ENCODE results near the gene CAPN11. TPM values are rescaled to one million over a fixed set of nuclear protein-coding genes. Genes with fewer than 3 reads are reported as not detected.

The CAPN11 gene
- total RNA-seq, 4 donors from 2014 or later, result 0.68 to 3.2 (median 1.1) TPM; not detected in 1

DNA sequence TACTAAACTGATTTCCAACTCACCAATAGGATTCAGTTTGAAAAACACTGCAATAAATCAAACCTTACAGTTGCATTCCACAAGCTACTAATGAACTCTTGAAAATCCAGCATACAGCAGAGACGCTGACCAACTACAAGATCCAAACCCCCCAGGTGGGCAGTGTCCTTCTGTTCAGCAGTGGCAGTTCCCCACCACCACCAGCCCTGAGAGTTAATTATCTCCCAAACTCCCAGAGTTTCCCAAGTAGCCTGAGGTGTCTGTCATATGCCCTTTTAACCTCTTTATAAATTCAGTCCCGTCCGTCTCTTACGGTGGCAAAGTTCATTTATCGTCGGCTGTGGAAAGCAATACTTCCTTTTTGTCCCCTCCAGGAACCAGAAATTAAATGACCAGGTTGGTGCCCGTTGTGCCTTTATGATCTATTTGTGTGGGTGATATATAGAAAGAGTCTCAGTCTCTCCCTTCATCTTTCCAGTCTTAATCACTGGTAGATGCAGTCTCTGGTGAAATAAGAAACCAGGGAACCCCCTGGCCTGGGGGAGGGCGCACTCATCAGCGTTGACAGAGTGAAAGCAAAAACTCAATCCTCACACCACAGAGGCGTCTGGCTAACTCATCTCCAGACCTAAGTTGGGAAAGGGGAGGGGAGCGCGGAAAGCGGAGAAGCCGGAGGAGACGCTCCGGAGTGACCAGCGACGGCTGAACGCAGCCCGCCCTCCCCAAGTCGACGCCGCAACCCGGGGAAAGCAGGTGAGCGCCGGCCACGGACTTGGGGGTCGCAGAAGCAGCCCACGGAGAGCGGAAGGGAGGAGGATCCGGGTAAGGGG, 32.1 kb upstream of the CAPN11 start:
- TF ChIP-seq, protein P1, sequence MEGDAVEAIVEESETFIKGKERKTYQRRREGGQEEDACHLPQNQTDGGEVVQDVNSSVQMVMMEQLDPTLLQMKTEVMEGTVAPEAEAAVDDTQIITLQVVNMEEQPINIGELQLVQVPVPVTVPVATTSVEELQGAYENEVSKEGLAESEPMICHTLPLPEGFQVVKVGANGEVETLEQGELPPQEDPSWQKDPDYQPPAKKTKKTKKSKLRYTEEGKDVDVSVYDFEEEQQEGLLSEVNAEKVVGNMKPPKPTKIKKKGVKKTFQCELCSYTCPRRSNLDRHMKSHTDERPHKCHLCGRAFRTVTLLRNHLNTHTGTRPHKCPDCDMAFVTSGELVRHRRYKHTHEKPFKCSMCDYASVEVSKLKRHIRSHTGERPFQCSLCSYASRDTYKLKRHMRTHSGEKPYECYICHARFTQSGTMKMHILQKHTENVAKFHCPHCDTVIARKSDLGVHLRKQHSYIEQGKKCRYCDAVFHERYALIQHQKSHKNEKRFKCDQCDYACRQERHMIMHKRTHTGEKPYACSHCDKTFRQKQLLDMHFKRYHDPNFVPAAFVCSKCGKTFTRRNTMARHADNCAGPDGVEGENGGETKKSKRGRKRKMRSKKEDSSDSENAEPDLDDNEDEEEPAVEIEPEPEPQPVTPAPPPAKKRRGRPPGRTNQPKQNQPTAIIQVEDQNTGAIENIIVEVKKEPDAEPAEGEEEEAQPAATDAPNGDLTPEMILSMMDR (IDR thresholded peaks at IDR 0.05; ENCODE audit: low read depth), result no peak

DNA sequence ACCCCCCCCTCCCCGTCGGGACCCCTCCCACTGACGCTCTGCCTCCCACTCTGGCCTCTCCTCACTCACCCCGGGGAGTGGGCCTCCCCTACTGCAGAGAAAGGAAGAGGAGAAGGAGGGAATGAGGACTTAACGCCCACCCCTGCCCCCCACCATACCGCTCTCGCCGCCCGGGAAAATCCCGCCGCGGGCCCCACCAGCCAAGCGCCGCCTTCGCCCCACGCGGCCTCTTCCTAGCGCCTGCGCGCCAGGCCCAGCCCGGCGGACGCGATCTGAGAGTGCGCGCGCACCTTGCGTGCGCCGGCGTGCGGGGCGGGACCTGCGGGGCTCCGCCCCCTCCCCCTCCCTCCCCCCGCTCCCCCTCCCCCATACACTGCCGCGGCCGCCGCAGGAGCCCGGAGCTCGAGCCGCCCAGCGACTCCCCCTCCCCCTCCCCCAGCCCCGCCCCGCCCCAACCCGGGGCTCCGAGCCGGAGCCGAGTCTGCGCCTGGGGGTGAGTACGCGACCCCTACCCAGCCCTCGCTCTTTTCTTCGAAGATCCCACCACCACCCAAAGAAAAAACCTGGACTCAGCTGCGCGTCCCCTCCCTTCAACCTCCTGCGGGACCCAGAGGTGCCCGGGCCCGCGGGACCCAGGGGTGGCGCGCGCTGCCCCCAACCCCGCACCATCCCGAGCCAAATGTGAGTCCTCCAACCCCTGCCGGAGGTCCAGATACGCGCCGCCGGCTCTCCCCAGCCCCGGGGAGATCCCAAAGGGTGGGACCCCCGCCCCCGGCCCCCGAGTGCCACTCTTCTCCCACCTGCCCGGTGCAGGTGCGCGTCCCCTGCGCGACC, 31.2 kb upstream of the CAPN11 start, which contains the start of the genes MRPL14 and TMEM63B:
TSS of gene MRPL14 (minus strand) at position 267 of the 834 bp plus-strand sequence. CDS start 10,841 bp downstream, outside the sequence.
TSS of gene TMEM63B (plus strand) at position 369 of the 834 bp plus-strand sequence. CDS start 7,031 bp downstream, outside the sequence.
- TF ChIP-seq, protein P1 (IDR thresholded peaks at IDR 0.05; ENCODE audit: low read depth), result no peak

DNA sequence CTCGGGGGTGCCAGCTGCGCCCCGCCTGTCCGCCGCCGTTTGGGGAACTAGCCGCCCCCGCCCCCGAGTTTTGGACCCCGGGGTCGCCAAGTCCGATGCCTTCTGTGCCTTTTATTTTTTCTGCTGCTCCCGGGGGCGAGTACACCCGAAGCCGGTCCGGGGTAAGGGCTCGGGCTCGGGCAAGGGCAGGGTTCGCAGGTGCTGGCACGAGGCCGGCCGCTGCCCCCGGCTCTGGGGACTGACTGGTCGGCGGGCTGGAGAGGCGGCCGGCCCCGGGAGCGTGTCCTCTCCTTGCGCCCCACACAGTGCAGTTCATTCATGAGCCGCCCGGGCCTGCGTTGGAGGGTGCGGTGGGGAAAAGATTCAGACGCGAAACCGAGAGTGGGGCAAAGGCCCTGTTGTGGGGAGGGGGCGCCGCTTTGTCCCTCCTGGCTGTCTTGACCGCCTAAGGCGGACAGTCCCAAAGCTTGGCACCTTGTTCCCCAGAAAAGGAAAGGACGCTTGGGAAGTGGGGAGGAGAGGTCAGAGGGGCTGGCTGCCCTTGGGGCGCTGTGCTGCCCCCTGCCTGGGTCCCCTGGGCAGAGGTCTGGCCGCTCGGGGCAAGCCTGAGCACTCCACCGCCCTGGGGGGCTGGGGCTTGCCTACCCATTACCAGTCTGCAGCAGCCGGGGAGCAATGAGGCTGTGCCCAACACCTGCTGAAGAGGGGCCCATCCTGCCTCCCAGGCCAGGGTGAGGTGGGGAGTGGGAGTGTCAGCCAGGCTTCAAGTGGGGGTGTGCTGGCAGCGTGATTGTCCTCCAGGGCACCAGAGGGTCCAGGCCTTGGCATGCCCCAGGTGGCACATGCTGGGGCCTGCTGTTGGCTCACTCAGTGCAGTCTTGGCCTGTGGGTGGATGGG, 30.4 kb upstream of the CAPN11 start:
- TF ChIP-seq, protein P1 (IDR thresholded peaks at IDR 0.05; ENCODE audit: low read depth), result no peak

DNA sequence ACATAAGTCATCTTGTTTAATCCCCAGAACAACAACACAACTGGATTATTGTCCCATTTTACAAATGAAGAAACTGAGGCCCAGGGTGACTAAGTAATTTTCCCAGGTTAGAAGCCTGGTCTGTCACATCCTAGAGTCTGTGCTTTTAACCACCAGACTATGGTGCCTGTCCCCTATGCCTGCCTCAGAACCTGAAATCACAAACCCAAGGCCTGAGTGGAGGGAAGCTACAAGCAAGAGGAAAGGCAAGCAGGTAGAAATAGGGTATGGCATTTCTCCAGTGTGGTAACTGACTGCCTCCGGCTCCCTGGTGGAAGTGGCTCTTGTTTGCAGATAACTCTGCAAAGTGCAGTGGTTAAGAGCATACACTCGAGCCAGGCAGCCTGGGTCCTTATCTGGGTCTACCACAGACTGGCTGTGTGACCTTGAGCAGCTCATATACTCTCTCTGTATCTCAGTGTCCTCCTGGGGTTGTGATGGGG, 28.7 kb upstream of the CAPN11 start:
- TF ChIP-seq, protein P1 (IDR thresholded peaks at IDR 0.05; ENCODE audit: low read depth), result no peak

DNA sequence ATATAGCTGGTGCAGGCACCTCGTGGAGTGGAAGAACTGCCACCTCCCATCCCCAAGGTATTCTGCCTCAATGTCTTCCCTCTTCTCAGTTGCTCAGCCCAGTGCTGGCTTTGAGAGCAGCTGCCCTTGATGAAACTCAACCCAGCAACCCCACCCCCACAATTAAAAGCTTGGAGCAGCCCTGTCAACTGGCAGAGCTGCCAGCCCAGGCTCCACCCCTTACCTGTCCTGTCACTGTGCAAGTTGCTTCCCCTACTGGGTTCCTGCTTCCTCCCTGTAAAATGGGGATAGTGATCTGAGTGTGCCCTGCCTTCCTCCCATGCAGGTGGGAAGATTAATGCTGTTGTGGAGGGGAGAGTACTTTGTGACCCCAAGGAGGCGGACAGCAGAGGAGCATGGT, 26.7 kb upstream of the CAPN11 start:
- TF ChIP-seq, protein P1 (IDR thresholded peaks at IDR 0.05; ENCODE audit: low read depth), result no peak

DNA sequence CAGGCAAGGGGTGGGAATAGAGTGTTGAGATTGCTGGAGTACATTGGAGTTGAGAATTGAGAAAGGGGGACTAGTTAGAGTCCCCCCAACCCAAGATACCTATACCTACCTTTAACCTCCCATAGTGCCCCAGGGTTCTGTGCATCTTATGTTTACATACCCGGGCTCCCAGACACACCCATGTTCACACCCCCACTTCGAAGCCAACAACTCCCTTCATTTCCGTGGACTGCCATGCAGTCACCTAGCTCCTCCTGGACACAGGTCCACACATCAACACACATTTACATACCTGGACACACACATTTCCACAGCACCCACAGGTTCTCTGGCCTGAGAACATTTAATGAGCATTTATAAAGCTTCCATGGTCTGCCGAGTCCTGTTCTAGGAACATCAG, 26.1 kb upstream of the CAPN11 start:
- TF ChIP-seq, protein P1 (IDR thresholded peaks at IDR 0.05; ENCODE audit: low read depth), result no peak

All from subcutaneous adipose tissue (tissue), 4 donors.